ENCODE measurements around the gene RPL14.
"Not testable (repeated sequence)": the region's sequence is repeated elsewhere in the genome, so short reads cannot be mapped to it uniquely, and the experiment has no call there.

Gene RPL14

GRCh38 chr3:40461161-40461560 is 4.0 kb downstream of the RPL14 start:
- no peak for TF ChIP-seq CTCF (IDR thresholded peaks at IDR 0.05; ENCODE audit: low read length, missing control alignments)
- DNase-seq (ENCODE audit: low read depth): no peak
- H3K4me3 ChIP-seq (replicated peaks; ENCODE audit: low read depth, low read length): no peak overlapping the region

GRCh38 chr3:40462838-40463237 is 5.7 kb downstream of the RPL14 start:
- DNase-seq (ENCODE audit: low read depth); H3K4me3 ChIP-seq (replicated peaks; ENCODE audit: low read depth, low read length): not testable (repeated sequence)

GRCh38 chr3:40463579-40463978 is 6.4 kb downstream of the RPL14 start:
- H3K4me3 ChIP-seq (replicated peaks; ENCODE audit: low read depth, low read length): no peak overlapping the region
- DNase-seq (ENCODE audit: low read depth): no peak
- no peak for TF ChIP-seq CTCF (IDR thresholded peaks at IDR 0.05; ENCODE audit: low read length, missing control alignments)

- no peak for TF ChIP-seq CTCF (IDR thresholded peaks at IDR 0.05; ENCODE audit: low read length, missing control alignments)
- no peak overlapping the region for H3K4me3 ChIP-seq (replicated peaks; ENCODE audit: low read depth, low read length)
- DNase-seq (ENCODE audit: low read depth): no peak
Observed at GRCh38 chr3:40464339-40465110, 7.4 kb downstream of the RPL14 start.

GRCh38 chr3:40465111-40465407 is 7.9 kb downstream of the RPL14 start:
- no peak for TF ChIP-seq CTCF (IDR thresholded peaks at IDR 0.05; ENCODE audit: low read length, missing control alignments)
- H3K4me3 ChIP-seq (replicated peaks; ENCODE audit: low read depth, low read length): no peak overlapping the region
- no peak for DNase-seq (ENCODE audit: low read depth)

- DNase-seq (ENCODE audit: low read depth): no peak
- no peak overlapping the region for H3K4me3 ChIP-seq (replicated peaks; ENCODE audit: low read depth, low read length)
- no peak for TF ChIP-seq CTCF (IDR thresholded peaks at IDR 0.05; ENCODE audit: low read length, missing control alignments)
Observed at GRCh38 chr3:40465456-40465855, 8.3 kb downstream of the RPL14 start.

- DNase-seq (ENCODE audit: low read depth): no peak
- no peak for TF ChIP-seq CTCF (IDR thresholded peaks at IDR 0.05; ENCODE audit: low read length, missing control alignments)
- H3K4me3 ChIP-seq (replicated peaks; ENCODE audit: low read depth, low read length): no peak overlapping the region
Observed at GRCh38 chr3:40468018-40468417, 10.9 kb downstream of the RPL14 start.
